WTC11 (cell line): Measurements from ENCODE around the gene LAMA2.

ENCODE experiments used
- FOXJ3 ChIP-seq: sonication (generic); formaldehyde crosslinking; IDR thresholded peaks from 2 replicates; pipeline ENCODE4 v1.9.0; 2021; ENCODE audit warnings: missing genetic modification reagents, mild to moderate bottlenecking, borderline replicate concordance
- RELA ChIP-seq: sonication (generic); formaldehyde crosslinking; IDR thresholded peaks from 2 replicates; pipeline ENCODE4 v1.8.1; 2022; ENCODE audit warnings: missing genetic modification reagents, mild to moderate bottlenecking, borderline replicate concordance
- ZBTB21 ChIP-seq: sonication (generic); formaldehyde crosslinking; IDR thresholded peaks from 2 replicates; pipeline ENCODE4 v1.8.1; 2023; ENCODE audit warnings: mild to moderate bottlenecking, missing genetic modification reagents, borderline replicate concordance
- TF ChIP-seq, protein P1 (sequence below): sonication (generic); formaldehyde crosslinking; IDR thresholded peaks from 2 replicates; pipeline ENCODE4 v1.8.1; 2023; ENCODE audit warnings: mild to moderate bottlenecking, moderate library complexity, missing genetic modification reagents
- TF ChIP-seq, protein P2 (sequence below): fragments of 200-600 bp; IDR thresholded peaks from 2 replicates; pipeline ENCODE4 v1.8.0; 2022; ENCODE audit warnings: antibody characterized with exemption
- TF ChIP-seq, protein P3 (sequence below): sonication (generic); formaldehyde crosslinking; IDR thresholded peaks from 2 replicates; pipeline ENCODE4 v1.8.0; 2022; ENCODE audit warnings: mild to moderate bottlenecking, missing genetic modification reagents
- TF ChIP-seq, protein P4 (sequence below): sonication (generic); formaldehyde crosslinking; IDR thresholded peaks from 2 replicates; pipeline ENCODE4 v1.8.1; 2023; ENCODE audit warnings: mild to moderate bottlenecking, missing genetic modification reagents, moderate library complexity

DNA sequence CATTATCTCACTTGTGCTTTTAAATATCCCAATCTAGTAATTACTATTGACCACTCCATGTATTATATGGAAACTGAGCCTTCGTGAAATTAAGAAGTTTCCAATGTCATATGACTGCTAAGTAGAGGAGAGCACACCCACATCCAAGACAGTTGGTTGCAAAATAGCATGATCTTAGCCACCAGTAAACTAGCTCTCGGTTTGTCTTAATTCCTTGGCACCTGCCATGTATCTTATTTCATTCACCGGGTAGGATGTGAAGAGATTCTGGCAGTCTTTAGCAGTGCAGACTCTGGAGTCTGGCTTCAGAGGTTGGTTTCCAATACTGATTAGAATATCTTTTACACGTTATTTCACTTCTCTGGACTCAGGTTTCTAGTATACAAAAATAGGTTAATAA lies 270.3 kb downstream of the LAMA2 start:
- TF ChIP-seq, protein P1, sequence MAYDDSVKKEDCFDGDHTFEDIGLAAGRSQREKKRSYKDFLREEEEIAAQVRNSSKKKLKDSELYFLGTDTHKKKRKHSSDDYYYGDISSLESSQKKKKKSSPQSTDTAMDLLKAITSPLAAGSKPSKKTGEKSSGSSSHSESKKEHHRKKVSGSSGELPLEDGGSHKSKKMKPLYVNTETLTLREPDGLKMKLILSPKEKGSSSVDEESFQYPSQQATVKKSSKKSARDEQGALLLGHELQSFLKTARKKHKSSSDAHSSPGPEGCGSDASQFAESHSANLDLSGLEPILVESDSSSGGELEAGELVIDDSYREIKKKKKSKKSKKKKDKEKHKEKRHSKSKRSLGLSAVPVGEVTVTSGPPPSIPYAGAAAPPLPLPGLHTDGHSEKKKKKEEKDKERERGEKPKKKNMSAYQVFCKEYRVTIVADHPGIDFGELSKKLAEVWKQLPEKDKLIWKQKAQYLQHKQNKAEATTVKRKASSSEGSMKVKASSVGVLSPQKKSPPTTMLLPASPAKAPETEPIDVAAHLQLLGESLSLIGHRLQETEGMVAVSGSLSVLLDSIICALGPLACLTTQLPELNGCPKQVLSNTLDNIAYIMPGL (CRISPR knock-in tag), result no peak
- TF ChIP-seq, protein P2, sequence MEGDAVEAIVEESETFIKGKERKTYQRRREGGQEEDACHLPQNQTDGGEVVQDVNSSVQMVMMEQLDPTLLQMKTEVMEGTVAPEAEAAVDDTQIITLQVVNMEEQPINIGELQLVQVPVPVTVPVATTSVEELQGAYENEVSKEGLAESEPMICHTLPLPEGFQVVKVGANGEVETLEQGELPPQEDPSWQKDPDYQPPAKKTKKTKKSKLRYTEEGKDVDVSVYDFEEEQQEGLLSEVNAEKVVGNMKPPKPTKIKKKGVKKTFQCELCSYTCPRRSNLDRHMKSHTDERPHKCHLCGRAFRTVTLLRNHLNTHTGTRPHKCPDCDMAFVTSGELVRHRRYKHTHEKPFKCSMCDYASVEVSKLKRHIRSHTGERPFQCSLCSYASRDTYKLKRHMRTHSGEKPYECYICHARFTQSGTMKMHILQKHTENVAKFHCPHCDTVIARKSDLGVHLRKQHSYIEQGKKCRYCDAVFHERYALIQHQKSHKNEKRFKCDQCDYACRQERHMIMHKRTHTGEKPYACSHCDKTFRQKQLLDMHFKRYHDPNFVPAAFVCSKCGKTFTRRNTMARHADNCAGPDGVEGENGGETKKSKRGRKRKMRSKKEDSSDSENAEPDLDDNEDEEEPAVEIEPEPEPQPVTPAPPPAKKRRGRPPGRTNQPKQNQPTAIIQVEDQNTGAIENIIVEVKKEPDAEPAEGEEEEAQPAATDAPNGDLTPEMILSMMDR, result no peak
- TF ChIP-seq, protein P3, sequence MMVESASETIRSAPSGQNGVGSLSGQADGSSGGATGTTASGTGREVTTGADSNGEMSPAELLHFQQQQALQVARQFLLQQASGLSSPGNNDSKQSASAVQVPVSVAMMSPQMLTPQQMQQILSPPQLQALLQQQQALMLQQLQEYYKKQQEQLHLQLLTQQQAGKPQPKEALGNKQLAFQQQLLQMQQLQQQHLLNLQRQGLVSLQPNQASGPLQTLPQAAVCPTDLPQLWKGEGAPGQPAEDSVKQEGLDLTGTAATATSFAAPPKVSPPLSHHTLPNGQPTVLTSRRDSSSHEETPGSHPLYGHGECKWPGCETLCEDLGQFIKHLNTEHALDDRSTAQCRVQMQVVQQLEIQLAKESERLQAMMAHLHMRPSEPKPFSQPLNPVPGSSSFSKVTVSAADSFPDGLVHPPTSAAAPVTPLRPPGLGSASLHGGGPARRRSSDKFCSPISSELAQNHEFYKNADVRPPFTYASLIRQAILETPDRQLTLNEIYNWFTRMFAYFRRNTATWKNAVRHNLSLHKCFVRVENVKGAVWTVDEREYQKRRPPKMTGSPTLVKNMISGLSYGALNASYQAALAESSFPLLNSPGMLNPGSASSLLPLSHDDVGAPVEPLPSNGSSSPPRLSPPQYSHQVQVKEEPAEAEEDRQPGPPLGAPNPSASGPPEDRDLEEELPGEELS (CRISPR knock-in tag), result no peak
- TF ChIP-seq, protein P4, sequence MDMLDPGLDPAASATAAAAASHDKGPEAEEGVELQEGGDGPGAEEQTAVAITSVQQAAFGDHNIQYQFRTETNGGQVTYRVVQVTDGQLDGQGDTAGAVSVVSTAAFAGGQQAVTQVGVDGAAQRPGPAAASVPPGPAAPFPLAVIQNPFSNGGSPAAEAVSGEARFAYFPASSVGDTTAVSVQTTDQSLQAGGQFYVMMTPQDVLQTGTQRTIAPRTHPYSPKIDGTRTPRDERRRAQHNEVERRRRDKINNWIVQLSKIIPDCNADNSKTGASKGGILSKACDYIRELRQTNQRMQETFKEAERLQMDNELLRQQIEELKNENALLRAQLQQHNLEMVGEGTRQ, result no peak
- TF ChIP-seq ZBTB21 (CRISPR knock-in tag), result no peak
- no peak for TF ChIP-seq RELA (CRISPR knock-in tag)
- TF ChIP-seq FOXJ3, result no peak
